A673 (cell line): Measurements from ENCODE around the gene VTA1. TPM values are rescaled to one million over a fixed set of nuclear protein-coding genes. Genes with fewer than 3 reads are reported as not detected.
"Not testable (repeated sequence)": the region's sequence is repeated elsewhere in the genome, so short reads cannot be mapped to it uniquely, and the experiment has no call there.

Source experiments
- BruUV-seq: library from RNA; stranded (reverse); fragments of 400-500 nt; replicated peaks from 2 replicates; lab custom pipeline; 2021; lab: Mats Ljungman, UMichigan
- CTCF ChIA-PET: fragments of 300-600 bp; sonication (Branson Sonifier 250); formaldehyde crosslinking; loops from one replicate; lab custom pipeline; 2022; ENCODE audit warnings: antibody characterized with exemption; lab: Charles Lee
- POLR2A ChIA-PET: fragments of 300-600 bp; sonication (Branson Sonifier 250); formaldehyde crosslinking; loops from one replicate; lab custom pipeline; 2022; ENCODE audit warnings: antibody characterized with exemption; ENCODE audit not compliant: low non-redundant PET; lab: Charles Lee
- DNase-seq: peaks from one replicate; pipeline ENCODE4 v3.0.0-alpha.2; 2015; ENCODE audit warnings: low spot score
- H3K27ac ChIP-seq: fragments of 200-600 bp; sonication (generic); 2 replicates; pipeline ENCODE4 v1.5.1; 2016; ENCODE audit warnings: mixed run types, low read depth, mild to moderate bottlenecking, mixed read lengths, antibody characterized with exemption, low read length; ENCODE audit not compliant: poor library complexity, severe bottlenecking
- H3K27me3 ChIP-seq: fragments of 200-600 bp; sonication (generic); replicated peaks from 2 replicates; pipeline ENCODE4 v1.6.1; 2017; ENCODE audit warnings: mixed run types, low read depth, mild to moderate bottlenecking, mixed read lengths, antibody characterized with exemption, low read length; ENCODE audit not compliant: insufficient read depth, poor library complexity
- H3K36me3 ChIP-seq: fragments of 200-600 bp; sonication (generic); 2 replicates; pipeline ENCODE4 v1.6.1; 2016; ENCODE audit warnings: mixed run types, mild to moderate bottlenecking, mixed read lengths, antibody characterized with exemption, low read length; ENCODE audit not compliant: insufficient read depth, poor library complexity, severe bottlenecking
- H3K4me1 ChIP-seq: fragments of 200-600 bp; sonication (generic); 2 replicates; pipeline ENCODE4 v1.6.1; 2017; ENCODE audit warnings: mixed run types, mild to moderate bottlenecking, mixed read lengths, antibody characterized with exemption, low read length; ENCODE audit not compliant: insufficient read depth, poor library complexity, severe bottlenecking
- H3K4me3 ChIP-seq: fragments of 200-600 bp; sonication (generic); 2 replicates; pipeline ENCODE4 v1.5.1; 2016; ENCODE audit warnings: low read depth, mixed run types, mild to moderate bottlenecking, mixed read lengths, low read length; ENCODE audit not compliant: poor library complexity, severe bottlenecking
- H3K9me3 ChIP-seq: fragments of 200-600 bp; sonication (generic); 2 replicates; pipeline ENCODE4 v1.6.1; 2016; ENCODE audit warnings: mixed run types, low read depth, mild to moderate bottlenecking, mixed read lengths, antibody characterized with exemption, low read length; ENCODE audit not compliant: poor library complexity, severe bottlenecking
- CTCF ChIP-seq: fragments of 300-800, 200-600 bp; sonication (generic); conservative IDR thresholded peaks from 2 replicates; pipeline ENCODE4 v1.5.1; 2017; ENCODE audit warnings: low read depth, mild to moderate bottlenecking, antibody characterized with exemption, low read length, moderate library complexity, mixed read lengths
- EZH2 ChIP-seq: fragments of 200-600 bp; sonication (generic); IDR thresholded peaks from 2 replicates; pipeline ENCODE4 v1.6.1; 2017; ENCODE audit warnings: borderline replicate concordance, low read depth, mild to moderate bottlenecking, mixed read lengths, antibody characterized with exemption, low read length; ENCODE audit not compliant: poor library complexity, severe bottlenecking
- intact Hi-C: fragments of 100-400 bp; cut with micrococcal nuclease; formaldehyde crosslinking; loops from one replicate; pipeline ENCODE4 v1.10.0; 2022; ENCODE audit not compliant: unreplicated experiment
- total RNA-seq: library from RNA; stranded (reverse); gene quantifications from 2 replicates; pipeline ENCODE4 v1.2.3, GENCODE V29; 2021

VTA1 gene
- total RNA-seq, 1 experiment from 2014 or later, result 75.4 TPM

- Histone ChIP-seq H3K9me3 (no peaks in the 10 kb centered on the region), H3K4me3 (no peak overlapping the region), H3K4me1 (peaks cover 14% of the 10 kb centered on the region), H3K36me3 (no peaks in the 10 kb centered on the region), H3K27ac (no peak overlapping the region), H3K27me3 (no peaks in the 10 kb centered on the region)
- TF ChIP-seq EZH2 (no peak), CTCF (no peak)
- intact Hi-C loops, result no loop called here
- CTCF ChIA-PET, result no interaction called here
- no TSS peak for BruUV-seq
- POLR2A ChIA-PET, result no interaction called here
- peak; percentile 74 for DNase-seq
These were observed 40.1 kb downstream of the VTA1 start for GRCh38 chr6:142187209-142187608.

- H3K27me3 ChIP-seq, BruUV-seq, H3K4me3 ChIP-seq, intact Hi-C loops, POLR2A ChIA-PET, H3K27ac ChIP-seq, H3K9me3 ChIP-seq, DNase-seq, H3K36me3 ChIP-seq: not testable (repeated sequence)
- H3K4me1 ChIP-seq, result peaks cover 14% of the 10 kb centered on the region
- CTCF ChIA-PET, result interaction anchor here (0.6 to 0.7 kb wide), 2 partner anchors 19 to 68 kb away, joined by 3 to 20 read pairs; no protein-coding TSS in a partner anchor
- 0 out of 2 replicates have a peak, but pooled peaks have one; percentile 21 for TF ChIP-seq CTCF
These were observed 41.3 kb downstream of the VTA1 start for GRCh38 chr6:142188341-142188740.

GRCh38 chr6:142189057-142189456 lies 42.0 kb downstream of the VTA1 start:
- Histone ChIP-seq H3K36me3 (no peaks in the 10 kb centered on the region), H3K9me3 (no peaks in the 10 kb centered on the region), H3K4me1 (peaks cover 14% of the 10 kb centered on the region), H3K27me3 (no peaks in the 10 kb centered on the region), H3K27ac (no peak overlapping the region), H3K4me3 (no peak overlapping the region)
- ChIA-PET POLR2A (no interaction called here), CTCF (no interaction called here)
- intact Hi-C loops, result no loop called here
- TF ChIP-seq CTCF, result no peak
- TF ChIP-seq EZH2, result no peak
- DNase-seq, result no peak
- no TSS peak for BruUV-seq
